H1 (cell line): Measurements from ENCODE around the gene USP37. TPM values are rescaled to one million over a fixed set of nuclear protein-coding genes. Genes with fewer than 3 reads are reported as not detected.

ENCODE experiments used
- CTCF ChIA-PET: fragments of 300-600 bp; sonication (Branson Sonifier 250); formaldehyde crosslinking; loops from one replicate; lab custom pipeline; 2021; ENCODE audit not compliant: partially characterized antibody; lab: Charles Lee
- POLR2A ChIA-PET: fragments of 300-600 bp; sonication (Branson Sonifier 250); formaldehyde crosslinking; loops from one replicate; lab custom pipeline; 2021; ENCODE audit warnings: inconsistent platforms; ENCODE audit not compliant: partially characterized antibody; lab: Charles Lee
- DNase-seq, 2 experiments: peaks; one replicate each; pipeline versions ENCODE4 v3.0.0 to v3.0.0-alpha.2; 2010 to 2022; ENCODE audit warnings: low spot score in 2 of 2, low read depth in 1 of 2, mixed read lengths in 1 of 2
- FAIRE-seq: peaks from 2 replicates; lab custom pipeline; 2011; peaks lifted over from hg19 to GRCh38; lab: Jason Lieb, UNC
- H2AFZ ChIP-seq: 2 replicates; pipeline ENCODE4 v1.8.1; 2012; ENCODE audit warnings: low read length, inconsistent platforms
- H2AK5ac ChIP-seq: 2 replicates; pipeline ENCODE4 v1.6.1; 2013; ENCODE audit warnings: low read depth, low read length
- H2BK120ac ChIP-seq: replicated peaks from 2 replicates; pipeline ENCODE3; 2013; ENCODE audit warnings: low read depth, low read length, inconsistent platforms
- H2BK12ac ChIP-seq: 2 replicates; pipeline ENCODE4 v1.6.1; 2013; ENCODE audit warnings: low read depth, low read length
- H2BK15ac ChIP-seq: 2 replicates; pipeline ENCODE4 v1.6.1; 2013; ENCODE audit warnings: low read length
- H2BK20ac ChIP-seq: 2 replicates; pipeline ENCODE4 v1.6.1; 2013; ENCODE audit warnings: low read length
- H2BK5ac ChIP-seq: 2 replicates; pipeline ENCODE4 v1.6.1; 2013; ENCODE audit warnings: low read depth, low read length
- H3K14ac ChIP-seq: 2 replicates; pipeline ENCODE4 v1.6.1; 2013; ENCODE audit warnings: inconsistent platforms; ENCODE audit not compliant: insufficient read length
- H3K18ac ChIP-seq: 2 replicates; pipeline ENCODE4 v1.6.1; 2013; ENCODE audit warnings: low read length; ENCODE audit errors: extremely low read depth
- H3K23ac ChIP-seq: 2 replicates; pipeline ENCODE4 v1.6.1; 2013; ENCODE audit warnings: inconsistent platforms; ENCODE audit not compliant: insufficient read length
- H3K23me2 ChIP-seq: 2 replicates; pipeline ENCODE4 v1.6.1; 2013; ENCODE audit warnings: low read depth, low read length
- H3K27ac ChIP-seq: 2 replicates; pipeline ENCODE4 v1.6.1; 2011; ENCODE audit warnings: low read depth, low read length, inconsistent platforms
- H3K27me3 ChIP-seq, 4 experiments: replicated peaks in 1 of 4; 1 replicate in 1 of 4; 2 replicates in 3 of 4; pipeline versions ENCODE4 v1.6.1 to v1.8.1; 2011 to 2013; ENCODE audit warnings: low read length in 3 of 4, mild to moderate bottlenecking in 3 of 4, inconsistent platforms in 2 of 4, mixed read lengths in 2 of 4, moderate library complexity in 1 of 4; ENCODE audit not compliant: control insufficient read depth in 3 of 4, insufficient read depth in 3 of 4; ENCODE audit errors: extremely low read depth in 1 of 4
- H3K36me3 ChIP-seq, 4 experiments: 2 replicates each; pipeline versions ENCODE4 v1.6.1 to v1.8.1; 2011 to 2013; ENCODE audit warnings: mild to moderate bottlenecking in 4 of 4, low read length in 3 of 4, moderate library complexity in 2 of 4, control low read depth in 1 of 4, inconsistent platforms in 1 of 4; ENCODE audit not compliant: insufficient read depth in 4 of 4, control insufficient read depth in 2 of 4
- H3K4ac ChIP-seq: replicated peaks from 2 replicates; pipeline ENCODE3; 2013; ENCODE audit warnings: low read length, low read depth, mixed read lengths, inconsistent platforms; ENCODE audit not compliant: insufficient read length
- H3K4me1 ChIP-seq, 4 experiments: replicated peaks in 1 of 4; 1 replicate in 1 of 4; 2 replicates in 3 of 4; pipeline versions ENCODE4 v1.6.1 to v1.8.1; 2011 to 2013; ENCODE audit warnings: low read length in 3 of 4, inconsistent platforms in 2 of 4, mixed read lengths in 1 of 4; ENCODE audit not compliant: insufficient read depth in 4 of 4, control insufficient read depth in 3 of 4
- H3K4me2 ChIP-seq, 2 experiments: 2 replicates each; pipeline versions ENCODE4 v1.6.1 to v1.8.1; 2011 to 2013; ENCODE audit warnings: low read depth in 2 of 2, low read length in 2 of 2, control low read depth in 1 of 2, inconsistent platforms in 1 of 2, mild to moderate bottlenecking in 1 of 2; ENCODE audit not compliant: insufficient read depth in 1 of 2
- H3K4me3 ChIP-seq, 4 experiments: fragments of 200-600, 300-600 bp in 1 of 4; sonication (generic), shearing (Covaris generic), sonication (Bioruptor Twin) in 1 of 4; 2 replicates each; pipeline versions ENCODE4 v1.5.1 to v1.8.1; 2011 to 2016; ENCODE audit warnings: low read length in 4 of 4, low read depth in 3 of 4, control low read depth in 2 of 4, inconsistent platforms in 2 of 4, mild to moderate bottlenecking in 2 of 4, mixed read lengths in 1 of 4, moderate library complexity in 1 of 4; ENCODE audit not compliant: insufficient read depth in 2 of 4; ENCODE audit errors: extremely low read depth in 1 of 4
- H3K56ac ChIP-seq: replicated peaks from 2 replicates; pipeline ENCODE3; 2013; ENCODE audit warnings: low read depth, mild to moderate bottlenecking, mixed read lengths, low read length, inconsistent platforms; ENCODE audit not compliant: insufficient read length
- H3K79me1 ChIP-seq: 2 replicates; pipeline ENCODE4 v1.6.1; 2013; ENCODE audit warnings: low read depth, low read length, control low read depth
- H3K79me2 ChIP-seq, 2 experiments: 2 replicates each; pipeline versions ENCODE4 v1.6.1 to v1.8.1; 2012 to 2013; ENCODE audit warnings: low read length in 2 of 2, mild to moderate bottlenecking in 2 of 2, inconsistent platforms in 1 of 2; ENCODE audit not compliant: insufficient read depth in 2 of 2, control insufficient read depth in 1 of 2
- H3K9ac ChIP-seq, 4 experiments: replicated peaks in 1 of 4; 1 replicate in 1 of 4; 2 replicates in 3 of 4; pipeline versions ENCODE4 v1.6.1 to v1.8.1; 2011 to 2013; ENCODE audit warnings: low read depth in 3 of 4, low read length in 3 of 4, control low read depth in 2 of 4, mild to moderate bottlenecking in 2 of 4, moderate library complexity in 2 of 4, inconsistent platforms in 1 of 4; ENCODE audit errors: extremely low read depth in 1 of 4
- H3K9me3 ChIP-seq, 2 experiments: 2 replicates each; pipeline versions ENCODE4 v1.6.1 to v1.8.1; 2012 to 2013; ENCODE audit warnings: mild to moderate bottlenecking in 2 of 2, moderate library complexity in 2 of 2, control low read depth in 1 of 2, inconsistent platforms in 1 of 2, low read depth in 1 of 2, low read length in 1 of 2, mixed read lengths in 1 of 2; ENCODE audit not compliant: insufficient read depth in 2 of 2
- H4K20me1 ChIP-seq, 2 experiments: replicated peaks in 1 of 2; 2 replicates each; pipeline versions ENCODE3 to v1.8.1; 2011 to 2013; ENCODE audit warnings: inconsistent platforms in 2 of 2, low read length in 2 of 2, mild to moderate bottlenecking in 1 of 2; ENCODE audit not compliant: insufficient read depth in 2 of 2, control insufficient read depth in 1 of 2
- H4K5ac ChIP-seq: 2 replicates; pipeline ENCODE4 v1.6.1; 2013; ENCODE audit warnings: low read length, low read depth, mixed read lengths, inconsistent platforms; ENCODE audit not compliant: insufficient read length
- H4K8ac ChIP-seq: 2 replicates; pipeline ENCODE4 v1.8.0; 2013; ENCODE audit warnings: mild to moderate bottlenecking, moderate library complexity, low read length, inconsistent platforms; ENCODE audit not compliant: insufficient read depth; ENCODE audit errors: extremely low read depth
- H4K91ac ChIP-seq: replicated peaks from 2 replicates; pipeline ENCODE3; 2013; ENCODE audit warnings: low read length, mixed read lengths, inconsistent platforms; ENCODE audit not compliant: insufficient read length
- CTBP2 ChIP-seq: IDR thresholded peaks from 2 replicates; pipeline ENCODE4 v1.7.0; 2011; ENCODE audit warnings: borderline replicate concordance, mild to moderate bottlenecking, moderate library complexity, mixed read lengths, low read length; ENCODE audit not compliant: insufficient read depth, insufficient read length
- HDAC2 ChIP-seq, 2 experiments: fragments of 300-600 bp in 1 of 2; sonication (generic) in 1 of 2; IDR thresholded peaks; 2 replicates each; pipeline ENCODE4 v1.6.1; 2011 to 2012; ENCODE audit warnings: low read depth in 2 of 2, low read length in 2 of 2, mild to moderate bottlenecking in 2 of 2, moderate library complexity in 2 of 2, borderline replicate concordance in 1 of 2, inconsistent platforms in 1 of 2
- JUN ChIP-seq: IDR thresholded peaks from 2 replicates; pipeline ENCODE4 v1.6.1; 2011; ENCODE audit warnings: low read depth, mild to moderate bottlenecking, improper control_type of control experiment, low read length
- POLR2A ChIP-seq, 2 experiments: IDR thresholded peaks; 1 replicate in 1 of 2; 2 replicates in 1 of 2; pipeline ENCODE4 v1.6.1; 2011; ENCODE audit warnings: low read depth in 2 of 2, low read length in 2 of 2, mild to moderate bottlenecking in 2 of 2; ENCODE audit errors: control extremely low read depth in 1 of 2
- SP4 ChIP-seq: IDR thresholded peaks from 2 replicates; pipeline ENCODE4 v1.6.1; 2012; ENCODE audit warnings: low read length, inconsistent platforms
- WGBS, 2 experiments: shearing (Covaris generic) in 1 of 2; methylation state at CpG; one replicate each; pipeline versions ENCODE4 v1.1.6 to v1.1.7; 2013 to 2015; ENCODE audit warnings: low lambda C conversion rate in 2 of 2, mixed read lengths in 2 of 2, inconsistent platforms in 1 of 2, low coverage in 1 of 2, missing lambda C conversion rate in 1 of 2; ENCODE audit not compliant: insufficient replicate concordance in 2 of 2, insufficient coverage in 1 of 2, insufficient read length in 1 of 2; ENCODE audit errors: extremely low coverage in 1 of 2, missing lambda C conversion rate in 1 of 2; 5-methylcytosine and 5-hydroxymethylcytosine counted together
- polyA plus RNA-seq, 7 experiments: library from polyadenylated mRNA; depleted of rRNA in 3 of 7; stranded (reverse) in 5 of 7; unstranded in 2 of 7; fragments of >200 nt in 5 of 7; fragments of 200-250 nt in 2 of 7; gene quantifications; 1 replicate in 5 of 7; 2 replicates in 1 of 7; 4 replicates in 1 of 7; pipeline versions ENCODE4 v1.2.1 to v1.2.3, GENCODE V29; 2011 to 2013; ENCODE audit warnings: missing spikeins in 2 of 7, mixed read lengths in 2 of 7
- total RNA-seq: library from RNA; stranded (reverse); fragmentation: NEBNext Ultra II Directional; extraction: Animal tissue kit (Norgen Biotek cat#: 25700); gene quantifications from 2 replicates; pipeline ENCODE4 v1.2.1, GENCODE V29; 2021
- TF ChIP-seq, protein P1 (sequence below), 3 experiments: IDR thresholded peaks; 1 replicate in 2 of 3; 2 replicates in 1 of 3; pipeline versions ENCODE4 v1.5.1 to v1.6.1; 2011; ENCODE audit warnings: low read length in 3 of 3, mild to moderate bottlenecking in 3 of 3, inconsistent platforms in 2 of 3, low read depth in 1 of 3, moderate library complexity in 1 of 3; ENCODE audit not compliant: insufficient read depth in 1 of 3; ENCODE audit errors: control extremely low read depth in 1 of 3

USP37 gene
- total and polyA plus RNA-seq, 2 of the 8 experiments (the other 6 are each of a cell fraction or from before 2014, with no cell fraction given) = 3.8 to 29.1 TPM

DNA sequence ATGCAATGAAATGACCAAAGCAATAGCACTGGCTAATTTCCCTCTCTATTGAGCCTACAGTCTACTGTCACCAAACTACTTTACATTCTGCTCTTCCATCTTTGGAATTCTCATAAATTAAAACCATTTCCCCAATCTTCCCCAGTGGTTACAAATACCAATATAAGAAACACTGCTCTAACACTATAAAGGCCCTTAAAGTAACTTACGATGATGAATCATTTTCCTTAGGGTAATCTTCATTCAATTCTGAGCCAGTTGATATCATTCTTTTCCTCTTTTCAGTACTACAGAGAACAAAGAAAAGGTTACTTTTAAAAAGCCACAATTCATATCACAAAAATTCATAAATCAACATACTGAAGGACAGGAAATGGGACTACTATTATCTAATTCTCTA is 22.1 kb downstream of the USP37 start:
- H3K18ac ChIP-seq = no peak overlapping the region
- H3K14ac ChIP-seq = no peak overlapping the region
- H4K91ac ChIP-seq = no peak overlapping the region
- POLR2A ChIA-PET = interaction anchor here (1.2 kb wide), 1 partner anchor 8 kb away, joined by 4 read pairs; no protein-coding TSS in a partner anchor
- H3K4me2 ChIP-seq = no peak overlapping the region
- no peak overlapping the region for H3K4me3 ChIP-seq
- H4K20me1 ChIP-seq = peaks cover 1 to 6% of the 10 kb centered on the region in 2 experiments
- DNase-seq = no peak
- H2AFZ ChIP-seq = no peak overlapping the region
- no peak for TF ChIP-seq POLR2A (IDR thresholded peaks at IDR 0.05; ENCODE audit: control extremely low read depth in 1 of 2, low read depth in 2 of 2, low read length in 2 of 2)
- no peak for TF ChIP-seq JUN
- TF ChIP-seq SP4 = no peak
- no peak for TF ChIP-seq HDAC2 (IDR thresholded peaks at IDR 0.05; ENCODE audit: borderline replicate concordance in 1 of 2, low read depth in 2 of 2, low read length in 2 of 2)
- no peak for TF ChIP-seq CTBP2
- TF ChIP-seq, protein P1, sequence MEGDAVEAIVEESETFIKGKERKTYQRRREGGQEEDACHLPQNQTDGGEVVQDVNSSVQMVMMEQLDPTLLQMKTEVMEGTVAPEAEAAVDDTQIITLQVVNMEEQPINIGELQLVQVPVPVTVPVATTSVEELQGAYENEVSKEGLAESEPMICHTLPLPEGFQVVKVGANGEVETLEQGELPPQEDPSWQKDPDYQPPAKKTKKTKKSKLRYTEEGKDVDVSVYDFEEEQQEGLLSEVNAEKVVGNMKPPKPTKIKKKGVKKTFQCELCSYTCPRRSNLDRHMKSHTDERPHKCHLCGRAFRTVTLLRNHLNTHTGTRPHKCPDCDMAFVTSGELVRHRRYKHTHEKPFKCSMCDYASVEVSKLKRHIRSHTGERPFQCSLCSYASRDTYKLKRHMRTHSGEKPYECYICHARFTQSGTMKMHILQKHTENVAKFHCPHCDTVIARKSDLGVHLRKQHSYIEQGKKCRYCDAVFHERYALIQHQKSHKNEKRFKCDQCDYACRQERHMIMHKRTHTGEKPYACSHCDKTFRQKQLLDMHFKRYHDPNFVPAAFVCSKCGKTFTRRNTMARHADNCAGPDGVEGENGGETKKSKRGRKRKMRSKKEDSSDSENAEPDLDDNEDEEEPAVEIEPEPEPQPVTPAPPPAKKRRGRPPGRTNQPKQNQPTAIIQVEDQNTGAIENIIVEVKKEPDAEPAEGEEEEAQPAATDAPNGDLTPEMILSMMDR (IDR thresholded peaks at IDR 0.05; ENCODE audit: control extremely low read depth in 1 of 3, insufficient read depth in 1 of 3, low read depth in 1 of 3, low read length in 3 of 3) = no peak
- TF ChIP-seq, all 59 proteins: peak for 0
- Histone ChIP-seq H2BK20ac (no peak overlapping the region), H3K36me3 (peaks cover 26 to 80% (median 52%) of the 10 kb centered on the region in 4 experiments), H4K5ac (no peak overlapping the region), H2BK5ac (no peak overlapping the region), H2BK120ac (no peak overlapping the region), H3K9ac (no peak overlapping the region), H3K4ac (no peak overlapping the region), H3K79me2 (no peaks in the 10 kb centered on the region), H2BK12ac (no peak overlapping the region), H3K23ac (no peak overlapping the region), H3K27me3 (peaks cover 0 to 1% (median 0%) of the 10 kb centered on the region in 4 experiments; a peak in 1 of 7 replicates), H3K27ac (no peak overlapping the region), H3K4me1 (no peaks in the 10 kb centered on the region), H3K23me2 (no peaks in the 10 kb centered on the region), H2AK5ac (no peak overlapping the region), H3K56ac (no peak overlapping the region), H2BK15ac (no peak overlapping the region), H4K8ac (no peak overlapping the region), H3K79me1 (no peaks in the 10 kb centered on the region), H3K9me3 (no peaks in the 10 kb centered on the region)
- no peak for FAIRE-seq
- CTCF ChIA-PET = interaction anchor here (0.7 kb wide), 1 partner anchor 79 kb away, joined by 3 read pairs; no protein-coding TSS in a partner anchor
- 94% methylated on average over 1 of the region's 1 CpG; no CpG with 5 or more reads in 1 of the 2 experiments for WGBS, 2 experiments
